Astrocyte (in vitro differentiated cells and primary cell): ENCODE measurements around the gene OSBP2. TPM values are rescaled to one million over a fixed set of nuclear protein-coding genes. Genes with fewer than 3 reads are reported as not detected.

ENCODE experiments used
- DNase-seq: peaks from one replicate; pipeline ENCODE4 v3.0.0-alpha.2; 2010; ENCODE audit warnings: low read depth
- FAIRE-seq: peaks from 2 replicates; lab custom pipeline; 2011; peaks lifted over from hg19 to GRCh38; lab: Jason Lieb, UNC
- H2AFZ ChIP-seq: 2 replicates; pipeline ENCODE4 v1.6.0; 2012; ENCODE audit warnings: low read depth, low read length, inconsistent platforms
- H3K27ac ChIP-seq: 2 replicates; pipeline ENCODE4 v1.5.1; 2011; ENCODE audit warnings: low read depth, low read length, inconsistent platforms
- H3K27me3 ChIP-seq: 2 replicates; pipeline ENCODE4 v1.6.0; 2011; ENCODE audit warnings: low read length, inconsistent platforms; ENCODE audit not compliant: insufficient read depth
- H3K36me3 ChIP-seq: 2 replicates; pipeline ENCODE4 v1.5.1; 2011; ENCODE audit warnings: low read length, inconsistent platforms; ENCODE audit not compliant: insufficient read depth
- H3K4me1 ChIP-seq: 2 replicates; pipeline ENCODE4 v1.5.1; 2011; ENCODE audit warnings: low read length, inconsistent platforms; ENCODE audit not compliant: insufficient read depth
- H3K4me2 ChIP-seq: 2 replicates; pipeline ENCODE4 v1.6.0; 2012; ENCODE audit warnings: low read length, inconsistent platforms
- H3K4me3 ChIP-seq: 2 replicates; pipeline ENCODE4 v1.5.1; 2011; ENCODE audit warnings: low read depth, mild to moderate bottlenecking, low read length, inconsistent platforms; ENCODE audit not compliant: insufficient read depth
- H3K79me2 ChIP-seq: 2 replicates; pipeline ENCODE4 v1.6.0; 2012; ENCODE audit warnings: mild to moderate bottlenecking, low read length, inconsistent platforms; ENCODE audit not compliant: insufficient read depth
- H3K9ac ChIP-seq: 2 replicates; pipeline ENCODE4 v1.6.0; 2012; ENCODE audit warnings: mild to moderate bottlenecking, low read length, inconsistent platforms
- H3K9me3 ChIP-seq: 2 replicates; pipeline ENCODE4 v1.5.1; 2012; ENCODE audit warnings: low read depth, mild to moderate bottlenecking, low read length, inconsistent platforms; ENCODE audit not compliant: insufficient read depth
- H4K20me1 ChIP-seq: 2 replicates; pipeline ENCODE4 v1.6.0; 2012; ENCODE audit warnings: low read length, inconsistent platforms; ENCODE audit not compliant: insufficient read depth
- H3K27ac Mint-ChIP-seq: one replicate; pipeline ENCODE4 v1.8.0; 2021; ENCODE audit warnings: mild to moderate bottlenecking, mixed read lengths; ENCODE audit not compliant: unreplicated experiment
- H3K27me3 Mint-ChIP-seq: one replicate; pipeline ENCODE4 v1.8.0; 2021; ENCODE audit warnings: low read depth, mixed read lengths; ENCODE audit not compliant: unreplicated experiment
- H3K36me3 Mint-ChIP-seq: one replicate; pipeline ENCODE4 v1.8.0; 2021; ENCODE audit warnings: low read depth, mixed read lengths; ENCODE audit not compliant: unreplicated experiment
- H3K4me1 Mint-ChIP-seq: one replicate; pipeline ENCODE4 v1.8.0; 2021; ENCODE audit warnings: low read depth, mixed read lengths; ENCODE audit not compliant: unreplicated experiment
- H3K4me3 Mint-ChIP-seq: one replicate; pipeline ENCODE4 v1.8.0; 2021; ENCODE audit warnings: mild to moderate bottlenecking, moderate library complexity, mixed read lengths; ENCODE audit not compliant: unreplicated experiment
- H3K9me3 Mint-ChIP-seq: one replicate; pipeline ENCODE4 v1.8.0; 2021; ENCODE audit warnings: mild to moderate bottlenecking, mixed read lengths; ENCODE audit not compliant: unreplicated experiment
- CTCF ChIP-seq: IDR thresholded peaks from 2 replicates; pipeline ENCODE4 v1.5.1; 2011; ENCODE audit warnings: low read depth, mild to moderate bottlenecking, inconsistent platforms, low read length, moderate library complexity; ENCODE audit not compliant: insufficient read depth
- EZH2 ChIP-seq: IDR thresholded peaks from 2 replicates; pipeline ENCODE4 v1.6.1; 2012; ENCODE audit warnings: mild to moderate bottlenecking, low read length, inconsistent platforms; ENCODE audit not compliant: insufficient read depth
- total RNA-seq: library from RNA; stranded (reverse); gene quantifications from 2 replicates; pipeline ENCODE4 v1.2.1, GENCODE V29; 2021

Gene OSBP2
- total RNA-seq, 1 donor from 2014 or later: 0.48 TPM

- H3K4me1 Mint-ChIP-seq: peaks cover 9% of the 10 kb centered on the region
- no peaks in the 10 kb centered on the region for H3K27me3 ChIP-seq
Measured at GRCh38 chr22:30720263-30720837, 25.7 kb downstream of the OSBP2 start.

GRCh38 chr22:30721741-30722140 lies 27.1 kb downstream of the OSBP2 start:
- Histone ChIP-seq H2AFZ (no peak overlapping the region), H3K4me1 (peaks cover 17% of the 10 kb centered on the region), H3K9ac (no peak overlapping the region), H3K4me2 (no peak overlapping the region), H3K4me3 (no peak overlapping the region), H3K36me3 (no peaks in the 10 kb centered on the region), H3K27ac (no peak overlapping the region), H3K9me3 (no peaks in the 10 kb centered on the region), H4K20me1 (no peaks in the 10 kb centered on the region), H3K27me3 (no peaks in the 10 kb centered on the region), H3K79me2 (no peaks in the 10 kb centered on the region)
- H3K27ac Mint-ChIP-seq: no peak overlapping the region
- no peaks in the 10 kb centered on the region for H3K9me3 Mint-ChIP-seq
- no peak for DNase-seq
- FAIRE-seq: no peak
- no peak for TF ChIP-seq CTCF
- TF ChIP-seq EZH2: no peak
- peaks cover 9% of the 10 kb centered on the region for H3K4me1 Mint-ChIP-seq
- no peaks in the 10 kb centered on the region for H3K36me3 Mint-ChIP-seq
- no peaks in the 10 kb centered on the region for H3K27me3 Mint-ChIP-seq
- no peak overlapping the region for H3K4me3 Mint-ChIP-seq

More at GRCh38 chr22:30720263-30720837, 25.7 kb downstream of the OSBP2 start:
- H3K27ac Mint-ChIP-seq: no peak overlapping the region
- H3K4me3 Mint-ChIP-seq: no peak overlapping the region
- Histone ChIP-seq H3K27ac (no peak overlapping the region), H3K4me3 (no peak overlapping the region), H3K9ac (no peak overlapping the region), H2AFZ (no peak overlapping the region), H3K9me3 (no peaks in the 10 kb centered on the region), H3K79me2 (no peaks in the 10 kb centered on the region), H3K36me3 (no peaks in the 10 kb centered on the region), H4K20me1 (no peaks in the 10 kb centered on the region), H3K4me2 (no peak overlapping the region), H3K4me1 (peaks cover 19% of the 10 kb centered on the region)
- FAIRE-seq: no peak
- TF ChIP-seq CTCF (no peak), EZH2 (no peak)
- H3K36me3 Mint-ChIP-seq: no peaks in the 10 kb centered on the region
- H3K9me3 Mint-ChIP-seq: no peaks in the 10 kb centered on the region
- H3K27me3 Mint-ChIP-seq: no peaks in the 10 kb centered on the region
- DNase-seq: no peak

GRCh38 chr22:30728826-30729225 lies 34.2 kb downstream of the OSBP2 start:
- TF ChIP-seq CTCF (no peak), EZH2 (no peak)
- Histone ChIP-seq H3K9me3 (no peaks in the 10 kb centered on the region), H3K4me3 (no peak overlapping the region), H3K4me2 (no peak overlapping the region), H3K36me3 (no peaks in the 10 kb centered on the region), H4K20me1 (no peaks in the 10 kb centered on the region), H3K27me3 (no peaks in the 10 kb centered on the region), H3K27ac (no peak overlapping the region), H3K9ac (no peak overlapping the region), H3K79me2 (no peaks in the 10 kb centered on the region), H2AFZ (no peak overlapping the region), H3K4me1 (peaks cover 16% of the 10 kb centered on the region)
- no peak for FAIRE-seq
- Mint-ChIP-seq H3K4me3 (no peak overlapping the region), H3K27ac (no peak overlapping the region), H3K4me1 (peaks cover 13% of the 10 kb centered on the region), H3K36me3 (no peaks in the 10 kb centered on the region), H3K27me3 (no peaks in the 10 kb centered on the region), H3K9me3 (no peaks in the 10 kb centered on the region)
- no peak for DNase-seq
